Hematopoietic multipotent progenitor cell treated with erythropoietin and hydrocortisone succinate and interleukin-3 and kit ligand, for 8 days (in vitro differentiated cells): ENCODE measurements around the gene NAP1L1.
"Not testable (repeated sequence)": the region's sequence is repeated elsewhere in the genome, so short reads cannot be mapped to it uniquely, and the experiment has no call there.

Experiments
- DNase-seq: peaks from one replicate; pipeline ENCODE4 v3.0.0-alpha.2; 2015

Gene NAP1L1

DNA sequence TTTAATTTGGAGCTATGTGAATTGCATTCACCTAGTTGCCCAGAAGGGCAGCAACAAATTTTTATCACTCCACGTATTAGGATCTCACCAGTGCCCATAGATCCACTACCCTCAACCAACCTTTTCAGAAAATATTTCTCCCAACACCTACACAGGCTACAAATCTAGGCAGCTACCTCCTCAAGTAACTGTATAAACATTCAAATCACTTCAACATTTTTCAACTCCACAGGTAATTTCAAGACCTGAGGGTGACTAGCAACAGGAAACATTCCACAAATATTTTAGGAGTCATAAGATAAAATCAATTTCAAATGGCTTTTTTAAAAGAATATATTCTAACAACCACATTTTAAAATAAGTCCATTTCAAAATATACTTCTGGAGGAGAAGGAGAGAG is 65.8 kb downstream of the NAP1L1 start:
- no peak for DNase-seq

DNA sequence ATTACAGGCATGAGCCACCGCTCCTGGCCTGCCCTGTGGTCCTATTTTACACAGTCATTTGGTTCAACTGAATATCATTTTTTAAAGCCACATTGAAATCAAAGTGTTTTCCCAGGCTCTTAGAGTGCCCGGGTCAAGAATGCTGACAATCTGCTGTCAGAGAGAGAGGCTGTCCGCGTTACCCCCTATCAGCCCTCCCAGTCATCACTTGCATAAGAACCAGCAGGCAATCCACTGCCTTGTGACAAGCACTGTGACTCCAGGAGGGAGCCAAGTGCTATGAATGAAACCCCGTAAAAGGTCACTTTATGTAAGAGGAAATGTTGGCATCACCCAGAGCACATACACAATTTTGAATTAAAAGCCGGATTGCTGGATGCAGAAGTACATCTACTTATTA is 66.4 kb downstream of the NAP1L1 start:
- no peak for DNase-seq

DNA sequence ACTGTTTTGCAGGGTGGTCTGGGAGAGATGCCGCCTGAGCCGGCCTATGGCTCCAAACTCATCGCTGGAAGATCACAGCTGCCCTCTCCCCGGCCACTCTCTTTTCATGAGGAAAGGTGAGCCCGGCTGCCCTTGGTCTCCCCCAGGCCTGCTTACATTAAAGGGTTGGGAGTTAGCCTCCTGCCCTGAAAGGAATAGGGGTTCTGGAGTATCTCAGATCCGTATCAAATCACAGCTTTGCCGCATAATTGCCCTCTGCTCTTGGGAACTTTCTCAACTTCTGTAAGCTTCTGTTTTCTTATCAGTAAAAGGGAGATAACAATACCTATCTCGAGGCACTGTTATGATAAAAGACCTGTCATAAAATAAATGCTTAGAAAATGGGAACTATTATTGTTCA is 70.5 kb downstream of the NAP1L1 start:
- no peak for DNase-seq

DNA sequence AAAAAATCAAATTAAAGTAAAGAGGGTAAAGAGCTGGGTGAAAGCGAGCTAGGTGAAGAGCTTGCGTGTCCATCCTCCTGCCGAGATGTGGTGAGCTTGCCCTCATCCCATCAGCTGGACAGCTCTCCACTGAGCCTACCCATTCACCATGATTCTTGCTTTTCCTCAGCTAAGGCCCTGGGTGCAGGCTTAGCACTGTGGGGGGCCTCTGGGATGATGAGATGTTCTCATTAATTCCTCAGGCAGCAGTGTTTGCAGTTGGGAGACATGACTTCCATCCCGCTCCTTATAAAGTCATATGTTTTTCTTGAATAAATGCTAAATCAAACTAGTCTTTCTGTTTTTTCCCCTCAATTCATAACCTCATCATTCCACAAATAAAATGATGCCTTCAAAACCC is 70.9 kb downstream of the NAP1L1 start:
- DNase-seq = no peak

DNA sequence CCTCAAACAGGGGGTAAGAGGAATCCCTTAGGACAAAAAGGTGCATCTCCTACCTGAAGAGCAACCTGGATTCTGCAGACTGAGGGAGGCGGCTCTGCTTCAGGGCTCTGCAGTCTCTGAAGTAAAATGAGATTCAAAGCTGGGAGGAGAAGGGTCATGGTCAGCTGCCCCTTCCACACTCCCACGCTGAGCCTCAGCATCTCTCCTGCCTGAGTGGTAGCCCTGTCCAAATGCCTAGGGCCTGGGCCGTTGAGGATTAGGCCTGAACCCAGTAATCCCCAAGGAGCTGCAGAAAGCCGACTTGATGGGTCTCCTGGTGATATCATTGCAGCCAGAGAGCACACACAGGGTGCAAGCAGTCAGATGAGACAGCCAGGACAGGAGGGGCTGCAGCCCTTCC is 71.8 kb downstream of the NAP1L1 start:
- DNase-seq = no peak

DNA sequence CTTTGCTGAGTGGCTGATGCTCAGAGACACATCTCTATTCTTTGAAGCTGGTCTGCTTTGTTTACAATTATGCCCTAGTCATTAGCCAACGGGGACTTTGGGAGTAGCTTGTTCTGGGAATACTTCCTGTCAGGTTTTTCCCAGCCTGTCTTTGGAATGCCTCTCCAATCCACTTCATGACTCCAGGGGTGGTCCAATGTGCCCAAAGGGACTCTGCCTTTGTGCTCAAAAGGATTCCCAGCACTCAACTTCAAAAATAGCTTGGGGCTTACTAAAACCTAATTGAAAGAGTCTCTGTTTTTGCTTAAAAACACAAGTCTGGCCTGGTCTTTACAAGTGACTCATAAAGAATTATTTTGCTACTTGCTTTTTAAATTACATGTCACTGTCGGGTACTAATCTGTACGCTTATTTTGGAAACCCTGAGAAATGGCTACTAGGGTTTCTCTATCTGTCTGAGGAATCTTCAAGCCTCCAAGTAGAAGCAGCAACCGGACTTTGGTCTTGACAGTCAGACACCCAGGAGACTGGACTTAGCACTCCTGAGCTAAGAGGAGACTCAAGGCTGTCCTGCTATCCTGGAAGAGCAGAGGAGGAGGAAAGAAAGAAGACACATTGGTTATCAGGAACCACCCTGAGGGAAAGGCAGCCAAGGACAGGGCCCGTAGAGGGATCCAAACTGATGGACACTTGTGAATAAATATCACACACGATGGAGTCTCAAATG is 73.6 kb downstream of the NAP1L1 start:
- no peak for DNase-seq

DNA sequence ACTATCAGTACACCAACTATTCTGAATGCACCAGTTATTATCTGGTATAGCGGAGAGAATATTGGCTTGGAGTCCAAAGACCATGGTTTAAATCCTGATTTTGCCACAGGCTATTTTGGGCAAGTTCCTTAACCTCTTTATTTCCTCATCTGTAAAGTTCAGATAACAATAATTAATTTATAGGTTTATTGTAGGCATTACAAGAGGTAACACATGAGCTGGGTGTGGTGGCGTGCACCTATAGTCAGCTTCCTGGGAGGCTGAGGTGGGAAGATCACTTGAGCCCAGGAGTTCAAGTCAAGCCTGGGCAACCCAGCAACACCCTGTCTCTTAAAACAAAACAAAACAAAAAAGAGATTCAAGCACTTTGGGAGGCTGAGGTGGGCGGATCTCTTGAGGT is 76.1 kb downstream of the NAP1L1 start:
- DNase-seq = no peak

DNA sequence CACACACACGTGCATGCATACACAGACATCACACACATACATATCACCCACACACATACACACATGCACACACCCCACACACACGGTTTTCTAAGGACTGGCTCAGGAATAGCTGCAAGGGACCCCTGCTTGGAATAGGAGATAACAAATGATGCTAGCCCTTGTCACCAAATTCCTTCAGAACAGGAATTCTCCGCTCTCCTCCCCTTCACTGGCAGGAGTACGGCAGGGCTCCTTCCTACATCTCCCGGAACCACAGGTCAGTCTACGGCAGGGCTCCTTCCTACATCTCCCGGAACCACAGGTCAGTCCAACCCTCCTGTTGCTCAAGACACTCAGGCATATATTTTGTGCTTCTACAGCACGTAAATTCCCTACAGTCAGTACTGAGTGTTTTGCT is 76.8 kb downstream of the NAP1L1 start:
- DNase-seq = no peak

DNA sequence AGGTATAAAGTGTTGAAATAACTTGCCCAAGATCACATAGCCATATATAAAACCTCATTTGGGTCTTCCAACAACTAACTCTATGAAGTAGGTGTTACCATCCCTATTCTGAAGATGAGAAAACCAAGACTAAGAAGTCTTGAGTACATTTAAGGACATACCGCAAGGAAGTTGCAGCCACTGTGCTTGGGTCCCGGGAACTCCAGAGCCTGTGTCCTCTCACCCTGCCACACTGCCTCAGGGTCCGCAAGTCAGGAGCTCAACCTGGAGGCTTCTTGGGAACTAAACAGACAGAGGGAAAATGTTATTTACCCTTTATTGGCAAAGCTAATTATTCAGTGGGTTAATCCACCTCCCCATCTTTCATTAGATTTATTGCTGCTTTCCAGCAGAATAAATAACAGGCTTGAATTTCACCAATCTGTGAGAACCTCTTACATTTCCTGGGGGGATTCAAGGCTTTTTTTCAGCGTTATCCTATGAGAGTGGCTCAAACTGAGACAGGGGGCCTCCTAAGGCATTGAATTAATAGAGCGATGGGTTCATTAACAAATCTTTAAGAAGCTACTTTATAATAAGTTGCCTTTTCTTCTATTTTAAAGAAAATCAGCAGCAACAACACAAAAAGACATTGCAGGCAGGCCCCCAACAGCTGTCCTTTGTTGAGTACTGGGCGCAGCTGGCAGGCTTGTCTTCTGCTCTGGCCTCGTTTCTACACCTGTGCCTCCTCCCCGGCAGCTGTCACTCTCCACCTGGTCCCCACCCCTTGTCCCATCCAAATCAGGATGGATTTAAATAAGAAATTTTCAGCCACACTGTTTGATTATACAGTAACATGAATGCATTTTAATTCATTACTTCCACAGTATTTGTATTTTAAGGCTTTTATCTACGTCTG is 78.2 kb downstream of the NAP1L1 start:
- DNase-seq = no peak

DNA sequence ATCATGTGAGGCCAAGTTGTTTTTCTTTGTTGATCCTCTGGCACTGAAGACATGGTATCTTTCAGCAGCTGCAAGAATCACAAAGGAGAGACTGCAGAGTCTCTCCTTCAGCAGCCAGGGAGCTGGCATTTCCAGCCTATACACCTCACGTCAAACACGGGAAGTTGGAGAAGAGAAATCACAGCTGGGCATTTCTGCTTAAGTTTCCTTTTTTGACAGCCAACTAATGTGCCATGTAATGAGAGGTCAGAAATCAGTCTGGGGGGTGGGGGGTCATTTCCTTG is 81.2 kb downstream of the NAP1L1 start:
- no peak for DNase-seq

DNA sequence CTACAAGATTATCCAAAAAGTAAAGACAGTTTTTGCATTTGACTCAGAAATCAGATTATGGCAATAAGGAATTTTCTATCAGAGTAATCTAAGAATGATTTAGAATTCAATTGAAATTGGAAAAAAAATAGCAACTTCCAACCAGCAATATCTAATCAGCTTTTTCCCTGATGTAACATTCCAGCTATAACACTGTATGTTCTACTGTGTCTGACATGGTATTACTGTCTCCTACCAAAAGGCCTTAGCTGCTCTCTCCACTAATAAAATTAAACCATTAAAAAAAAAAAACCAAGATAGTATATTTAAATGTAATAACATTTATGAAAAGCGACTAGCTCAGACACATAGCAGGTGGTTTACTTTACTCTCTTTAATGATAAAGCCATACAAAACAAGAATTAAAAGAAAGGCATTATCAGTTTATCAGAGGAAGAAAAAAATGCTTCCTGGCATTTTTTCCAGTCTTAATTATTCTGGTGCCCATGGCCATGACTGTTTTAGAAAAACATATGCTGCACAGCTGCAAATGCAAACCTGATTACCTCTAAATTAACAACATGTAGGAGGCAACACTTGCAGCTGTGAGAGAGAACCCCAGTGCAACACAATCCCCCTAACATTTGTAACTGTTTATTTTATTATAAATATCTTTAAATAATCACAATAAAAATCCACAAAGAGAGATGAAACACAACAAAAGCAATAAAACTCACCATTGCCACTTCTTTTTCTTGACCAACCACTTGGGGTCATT is 81.7 kb downstream of the NAP1L1 start:
- no peak for DNase-seq

DNA sequence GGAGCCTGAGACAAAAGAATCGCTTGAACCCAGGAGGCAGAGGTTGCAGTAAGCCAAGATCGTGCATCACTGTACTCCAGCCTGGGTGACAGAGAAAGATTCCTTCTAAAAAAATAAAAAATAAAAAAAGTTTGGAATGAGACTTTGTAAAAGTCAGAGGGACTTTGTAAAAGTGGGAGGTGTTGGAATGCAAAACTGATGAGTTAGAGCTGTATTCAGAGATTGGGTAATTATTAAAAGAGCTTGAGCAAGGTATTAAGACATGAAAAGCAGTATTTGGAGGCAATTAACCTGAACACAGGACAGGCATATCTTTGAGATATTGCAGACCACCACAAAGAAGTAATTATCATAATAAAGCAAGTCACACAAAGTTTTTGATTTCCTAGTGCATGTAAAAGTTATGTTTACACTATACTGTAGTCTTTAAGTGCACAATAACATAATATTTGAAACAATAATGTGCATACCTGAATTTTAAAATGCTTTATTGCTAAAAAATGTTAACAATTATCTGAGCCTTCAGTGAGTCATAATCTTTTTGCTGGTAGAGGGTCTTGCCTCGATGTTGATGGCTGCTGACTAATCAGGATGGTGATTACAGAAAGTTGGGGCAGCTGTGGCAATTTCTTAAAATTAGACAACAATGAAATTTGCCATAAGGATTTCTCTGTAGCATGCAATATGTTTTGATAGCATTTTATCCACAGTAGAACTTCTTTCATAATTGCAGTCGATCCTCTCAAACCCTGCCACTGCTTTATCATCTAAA is 86.0 kb downstream of the NAP1L1 start:
- no peak for DNase-seq

DNA sequence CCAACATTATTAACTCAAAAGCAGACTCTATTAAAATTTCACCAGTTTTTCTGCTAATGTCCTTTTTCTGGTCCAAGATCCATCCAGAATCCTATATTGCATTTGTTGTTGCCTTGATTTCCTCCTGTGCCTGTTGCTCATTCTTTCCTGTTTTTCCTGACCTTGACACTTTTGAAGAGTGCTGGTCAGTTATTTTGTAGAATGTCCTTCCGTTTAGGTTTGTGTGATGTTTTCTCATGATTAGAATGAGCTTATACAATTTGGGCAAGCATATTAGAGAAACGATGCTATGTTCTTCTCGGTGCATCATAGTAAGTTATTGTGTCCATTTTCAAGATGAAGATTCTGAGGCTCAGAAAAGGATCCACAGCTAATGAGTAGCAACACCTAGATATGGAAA is 86.8 kb downstream of the NAP1L1 start:
- no peak for DNase-seq

DNA sequence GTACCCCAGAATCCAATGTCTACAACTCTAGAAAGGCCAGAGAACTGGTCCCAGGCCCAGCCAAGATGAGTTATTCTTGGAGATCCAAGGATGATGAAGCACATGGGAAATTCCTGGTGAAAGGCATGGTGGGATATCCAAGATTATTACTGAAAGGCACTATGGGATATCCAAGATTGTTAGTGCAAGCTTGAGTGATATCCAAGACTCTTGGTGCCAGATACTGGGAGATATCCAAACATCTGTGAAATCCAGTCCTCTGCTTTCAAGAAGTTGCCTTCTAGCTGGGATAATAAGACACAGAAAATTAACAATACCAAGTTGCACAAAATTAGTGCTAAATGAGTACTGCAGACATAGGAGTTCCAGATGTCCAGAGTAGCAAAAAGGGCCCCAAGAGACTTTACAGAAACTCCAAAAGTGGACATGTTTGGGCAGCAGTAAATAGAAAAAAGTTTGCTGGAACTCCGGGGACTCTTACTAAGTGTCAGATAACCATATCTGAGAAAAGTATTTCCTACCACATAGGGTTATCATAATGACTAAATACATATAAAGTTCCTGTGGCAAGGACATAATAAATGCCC is 87.5 kb downstream of the NAP1L1 start:
- no peak for DNase-seq

DNA sequence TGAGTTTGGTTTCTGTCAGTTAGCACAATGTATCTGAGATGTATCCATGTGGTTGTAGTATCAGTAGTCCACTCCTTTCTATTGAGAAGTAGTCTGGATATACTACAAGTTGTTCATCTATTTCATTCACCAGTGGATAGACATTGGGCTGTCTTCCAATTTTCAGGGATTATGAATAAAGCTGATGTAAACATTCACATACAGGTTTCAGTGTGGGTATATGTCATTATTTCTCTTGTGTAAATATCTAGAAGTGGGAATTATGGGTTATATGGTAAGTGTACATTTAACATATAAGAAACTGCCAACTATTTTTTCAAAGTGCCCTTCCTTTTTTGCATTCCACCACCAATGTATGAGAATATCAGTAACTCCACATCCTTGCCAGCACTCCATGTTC is 88.8 kb downstream of the NAP1L1 start:
- no peak for DNase-seq

DNA sequence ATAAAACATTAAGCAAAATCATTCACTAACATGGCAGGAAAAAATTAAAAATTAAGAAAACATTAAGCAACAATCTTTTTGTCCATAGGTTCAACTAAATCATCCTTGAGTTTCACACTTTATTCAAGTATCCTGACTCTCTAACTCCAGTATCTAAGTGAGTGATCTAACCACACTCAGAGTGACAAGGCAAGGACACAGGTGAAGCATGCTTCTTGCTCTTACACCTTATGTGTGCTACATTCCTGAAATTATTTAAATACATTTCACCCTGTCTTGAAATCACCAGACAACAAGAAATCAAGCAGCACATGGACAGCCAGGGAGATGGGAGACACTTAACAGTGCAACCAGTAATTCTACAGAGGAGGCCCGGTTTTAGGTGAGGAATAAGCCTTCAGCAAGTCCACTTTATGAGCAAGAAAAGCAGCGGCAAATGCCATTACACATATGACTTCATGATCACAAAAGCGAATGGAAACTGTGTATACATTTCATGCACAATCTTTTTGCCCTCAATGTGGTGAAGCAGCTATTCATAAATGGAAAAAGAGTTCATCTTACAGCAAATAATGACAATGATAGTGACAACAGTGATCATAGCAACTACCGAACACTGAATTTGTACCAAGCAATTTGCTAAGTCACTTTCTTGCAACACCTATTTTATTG is 90.3 kb downstream of the NAP1L1 start:
- DNase-seq = no peak

DNA sequence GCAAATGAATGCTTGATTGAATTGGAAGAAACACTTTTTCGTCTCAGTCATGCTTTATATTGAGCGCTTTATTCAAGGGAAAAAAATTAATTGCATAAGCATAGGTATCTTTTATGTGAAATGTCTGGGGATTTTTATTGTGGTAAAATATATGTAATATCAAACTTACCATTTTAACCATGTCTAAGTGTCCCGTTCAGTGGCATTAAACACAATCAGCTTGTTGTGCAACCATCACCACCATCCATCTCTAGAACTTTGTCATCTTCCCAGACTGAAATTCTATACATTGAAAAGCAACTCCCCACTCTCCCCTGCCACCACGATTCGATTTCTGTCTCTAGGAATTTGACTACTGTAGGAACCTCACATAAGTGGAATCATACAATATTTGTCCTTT is 92.7 kb downstream of the NAP1L1 start:
- no peak for DNase-seq

DNA sequence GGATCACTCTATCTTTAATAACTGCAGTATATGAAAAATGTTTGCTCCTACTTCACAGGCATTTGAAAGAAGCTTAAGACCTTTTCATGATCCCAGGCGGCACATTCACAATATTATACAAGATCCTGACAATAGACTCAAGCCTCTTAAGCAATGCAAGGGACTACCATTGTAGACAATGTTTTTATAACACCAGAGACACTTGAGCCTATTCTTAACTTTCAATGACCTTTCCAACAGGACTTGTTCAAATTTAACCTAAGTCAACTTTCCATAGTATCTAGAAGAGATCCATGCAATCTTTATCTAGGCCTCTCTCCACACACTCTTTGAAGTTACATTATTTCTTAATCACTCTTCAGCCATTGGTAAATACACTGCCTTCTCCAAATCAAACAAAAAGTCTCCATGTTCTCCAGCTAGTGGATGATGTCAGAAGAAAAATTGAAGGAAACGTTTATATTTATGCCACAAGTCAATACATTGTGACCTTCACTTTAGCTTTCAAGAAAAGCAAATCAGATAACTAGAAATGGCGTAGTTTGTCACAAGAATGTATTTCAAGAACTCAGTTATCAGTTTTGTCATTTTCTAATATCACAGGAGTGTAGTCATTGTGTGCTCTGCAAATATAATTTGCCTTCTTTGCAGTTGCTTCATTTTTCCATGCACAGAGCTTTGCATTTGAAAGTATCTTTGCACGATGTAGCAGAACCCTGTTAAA is 94.1 kb downstream of the NAP1L1 start:
- DNase-seq = no peak

DNA sequence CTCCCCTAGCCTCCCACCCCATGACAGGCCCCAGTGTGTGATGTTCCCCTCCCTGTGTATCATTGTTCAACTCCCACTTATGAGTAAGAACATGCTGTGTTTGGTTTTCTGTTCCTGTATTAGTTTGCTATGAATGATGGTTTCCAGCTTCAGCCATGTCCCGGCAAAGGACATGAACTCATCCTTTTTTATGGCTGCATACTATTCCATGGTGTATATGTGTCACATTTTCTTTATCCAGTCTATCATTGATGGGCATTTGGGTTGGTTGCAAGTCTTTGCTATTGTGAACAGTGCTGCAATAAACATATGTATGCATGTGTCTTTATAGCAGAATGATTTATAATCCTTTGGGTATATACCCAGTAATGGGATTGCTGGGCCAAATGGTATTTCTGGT is 96.8 kb downstream of the NAP1L1 start:
- not testable (repeated sequence) for DNase-seq
